Large intestine (tissue), 12 donors: ENCODE data around the gene DUSP6. TPM values are rescaled to one million over a fixed set of nuclear protein-coding genes. Genes with fewer than 3 reads are reported as not detected.

Experiments used
- DNase-seq, 2 donors: peaks; one replicate each; pipeline versions ENCODE4 v3.0.0 to v3.0.0-alpha.2; 2013
- H3K27ac ChIP-seq: one replicate; pipeline ENCODE4 v1.5.1; 2013; ENCODE audit warnings: low read length
- H3K27me3 ChIP-seq: 2 replicates; pipeline ENCODE4 v1.6.1; 2013; ENCODE audit warnings: low read length; ENCODE audit not compliant: control insufficient read depth, insufficient read depth
- H3K36me3 ChIP-seq: 2 replicates; pipeline ENCODE4 v1.6.1; 2013; ENCODE audit warnings: low read length; ENCODE audit not compliant: control insufficient read depth, insufficient read depth
- H3K4me1 ChIP-seq: one replicate; pipeline ENCODE4 v1.6.1; 2013; ENCODE audit warnings: low read length; ENCODE audit not compliant: control insufficient read depth, insufficient read depth
- H3K4me3 ChIP-seq: one replicate; pipeline ENCODE4 v1.5.1; 2013; ENCODE audit warnings: low read length
- H3K9me3 ChIP-seq: one replicate; pipeline ENCODE4 v1.6.1; 2013; ENCODE audit warnings: mild to moderate bottlenecking, low read depth, low read length, moderate library complexity; ENCODE audit not compliant: control insufficient read depth
- WGBS: methylation state at CpG from one replicate; pipeline ENCODE4 v1.1.5; 2013; ENCODE audit warnings: low lambda C conversion rate; ENCODE audit not compliant: insufficient coverage; 5-methylcytosine and 5-hydroxymethylcytosine counted together
- long read RNA-seq, 11 donors: transcript quantifications; one replicate each; lab custom pipeline, GENCODE V29; 2026
- polyA plus RNA-seq: library from polyadenylated mRNA; unstranded; fragments of 120-200 nt; gene quantifications from one replicate; pipeline ENCODE4 v1.2.1, GENCODE V29; 2013

The DUSP6 gene, protein sequence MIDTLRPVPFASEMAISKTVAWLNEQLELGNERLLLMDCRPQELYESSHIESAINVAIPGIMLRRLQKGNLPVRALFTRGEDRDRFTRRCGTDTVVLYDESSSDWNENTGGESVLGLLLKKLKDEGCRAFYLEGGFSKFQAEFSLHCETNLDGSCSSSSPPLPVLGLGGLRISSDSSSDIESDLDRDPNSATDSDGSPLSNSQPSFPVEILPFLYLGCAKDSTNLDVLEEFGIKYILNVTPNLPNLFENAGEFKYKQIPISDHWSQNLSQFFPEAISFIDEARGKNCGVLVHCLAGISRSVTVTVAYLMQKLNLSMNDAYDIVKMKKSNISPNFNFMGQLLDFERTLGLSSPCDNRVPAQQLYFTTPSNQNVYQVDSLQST
- polyA plus RNA-seq = 135 TPM
- long read RNA-seq, donor 1, full-length matches to known transcripts = 21 of 21 reads
- long read RNA-seq, donor 1, partial matches to known transcripts = 0 of 21 reads
- long read RNA-seq, donor 1, other reads (novel, unspliced or antisense) = 0 of 21 reads
- long read RNA-seq, donor 2, full-length matches to known transcripts = 48 of 53 reads
- long read RNA-seq, donor 2, partial matches to known transcripts = 5 of 53 reads
- long read RNA-seq, donor 2, other reads (novel, unspliced or antisense) = 0 of 53 reads
- long read RNA-seq, donor 3 = 0 reads
- long read RNA-seq, donor 4, partial matches to known transcripts = 0 of 2 reads
- long read RNA-seq, donor 4, other reads (novel, unspliced or antisense) = 0 of 2 reads
- long read RNA-seq, donor 5, full-length matches to known transcripts = 30 of 30 reads
- long read RNA-seq, donor 5, partial matches to known transcripts = 0 of 30 reads
- long read RNA-seq, donor 5, other reads (novel, unspliced or antisense) = 0 of 30 reads
- long read RNA-seq, donor 6, full-length matches to known transcripts = 54 of 54 reads
- long read RNA-seq, donor 6, partial matches to known transcripts = 0 of 54 reads
- long read RNA-seq, donor 6, other reads (novel, unspliced or antisense) = 0 of 54 reads
- long read RNA-seq, donor 7, full-length matches to known transcripts = 25 of 25 reads
- long read RNA-seq, donor 7, partial matches to known transcripts = 0 of 25 reads
- long read RNA-seq, donor 7, other reads (novel, unspliced or antisense) = 0 of 25 reads
- long read RNA-seq, donor 8, full-length matches to known transcripts = 62 of 73 reads
- long read RNA-seq, donor 8, partial matches to known transcripts = 11 of 73 reads
- long read RNA-seq, donor 8, other reads (novel, unspliced or antisense) = 0 of 73 reads
- long read RNA-seq, donor 9, full-length matches to known transcripts = 27 of 27 reads
- long read RNA-seq, donor 9, partial matches to known transcripts = 0 of 27 reads
- long read RNA-seq, donor 9, other reads (novel, unspliced or antisense) = 0 of 27 reads
- long read RNA-seq, donor 10, full-length matches to known transcripts = 62 of 67 reads
- long read RNA-seq, donor 10, partial matches to known transcripts = 5 of 67 reads
- long read RNA-seq, donor 10, other reads (novel, unspliced or antisense) = 0 of 67 reads
- long read RNA-seq, donor 11, full-length matches to known transcripts = 27 of 27 reads
- long read RNA-seq, donor 11, partial matches to known transcripts = 0 of 27 reads
- long read RNA-seq, donor 11, other reads (novel, unspliced or antisense) = 0 of 27 reads

- 0% methylated on average over 3 of the region's 34 CpGs for WGBS
- peak within 1 kb of the TSS; percentile 97 for H3K27ac ChIP-seq
- DNase-seq = peak; percentile 98 to 100
- H3K4me1 ChIP-seq = peaks cover 22% of the 10 kb centered on the region
- H3K36me3 ChIP-seq = peaks cover 8% of the 10 kb centered on the region
- H3K4me3 ChIP-seq = peak within 1 kb of the TSS; percentile 89
- H3K9me3 ChIP-seq = no peaks in the 10 kb centered on the region
- H3K27me3 ChIP-seq = no peaks in the 10 kb centered on the region
Measured at GRCh38 chr12:89352492-89353187, at the start of gene DUSP6. Gene DUSP6 (minus strand): TSS chr12:89352501. CDS start chr12:89352039, 462 bp downstream.

- Histone ChIP-seq H3K9me3 (no peaks in the 10 kb centered on the region), H3K27ac (peak overlapping the region; percentile 53), H3K4me3 (no peak overlapping the region), H3K36me3 (no peaks in the 10 kb centered on the region), H3K27me3 (no peaks in the 10 kb centered on the region), H3K4me1 (peaks cover 12% of the 10 kb centered on the region)
- WGBS = no CpG with 5 or more reads among the region's 3 CpGs
- DNase-seq = peak in 1 of 2 donors; percentile 84
Measured at GRCh38 chr12:89401433-89402058, 49.2 kb upstream of the DUSP6 start.

GRCh38 chr12:89400415-89400814 is 48.1 kb upstream of the DUSP6 start:
- WGBS = 67% methylated on average over 1 of the region's 6 CpGs
- Histone ChIP-seq H3K9me3 (no peaks in the 10 kb centered on the region), H3K27ac (peak overlapping the region; percentile 53), H3K4me1 (peaks cover 12% of the 10 kb centered on the region), H3K36me3 (no peaks in the 10 kb centered on the region), H3K27me3 (no peaks in the 10 kb centered on the region), H3K4me3 (no peak overlapping the region)
- no peak for DNase-seq

- H3K4me1 ChIP-seq = peaks cover 16% of the 10 kb centered on the region
- H3K27ac ChIP-seq = no peak overlapping the region
- 100% methylated on average over 1 of the region's 4 CpGs for WGBS
- no peak for DNase-seq
- H3K9me3 ChIP-seq = no peaks in the 10 kb centered on the region
- no peaks in the 10 kb centered on the region for H3K36me3 ChIP-seq
- H3K27me3 ChIP-seq = no peaks in the 10 kb centered on the region
- no peak overlapping the region for H3K4me3 ChIP-seq
Measured at GRCh38 chr12:89395712-89396111, 43.4 kb upstream of the DUSP6 start.

DNA sequence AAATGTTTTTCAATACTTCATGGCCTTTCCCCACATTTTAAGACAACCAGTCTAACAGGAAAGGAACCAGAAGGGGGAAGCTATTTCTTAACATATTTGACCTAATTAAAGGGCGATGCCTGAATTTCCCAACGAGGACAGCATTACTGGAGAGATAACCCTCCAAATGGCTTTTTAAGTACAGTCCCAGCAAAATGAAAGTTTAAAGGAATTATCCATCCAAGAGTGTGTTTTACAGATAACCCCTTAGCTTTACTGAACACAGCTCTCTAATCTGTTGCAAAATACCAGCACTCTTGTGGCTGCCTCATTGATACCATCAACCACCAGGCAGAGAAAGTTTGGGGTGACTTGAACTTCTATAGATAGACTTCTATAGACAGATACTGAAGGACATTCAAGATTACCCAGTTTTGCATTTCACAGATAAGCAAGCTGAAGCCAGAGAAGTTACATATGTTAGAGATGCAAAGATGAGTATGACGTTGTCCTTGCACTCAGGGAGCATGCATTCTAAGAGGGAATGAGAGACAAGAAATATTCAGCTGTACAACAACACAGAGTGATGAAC is 41.3 kb upstream of the DUSP6 start:
- DNase-seq = no peak
- WGBS = 70% methylated on average over 1 of the region's 3 CpGs
- H3K27ac ChIP-seq = no peak overlapping the region
- no peak overlapping the region for H3K4me3 ChIP-seq
- no peaks in the 10 kb centered on the region for H3K27me3 ChIP-seq
- no peaks in the 10 kb centered on the region for H3K36me3 ChIP-seq
- peaks cover 29% of the 10 kb centered on the region for H3K4me1 ChIP-seq
- H3K9me3 ChIP-seq = no peaks in the 10 kb centered on the region

DNA sequence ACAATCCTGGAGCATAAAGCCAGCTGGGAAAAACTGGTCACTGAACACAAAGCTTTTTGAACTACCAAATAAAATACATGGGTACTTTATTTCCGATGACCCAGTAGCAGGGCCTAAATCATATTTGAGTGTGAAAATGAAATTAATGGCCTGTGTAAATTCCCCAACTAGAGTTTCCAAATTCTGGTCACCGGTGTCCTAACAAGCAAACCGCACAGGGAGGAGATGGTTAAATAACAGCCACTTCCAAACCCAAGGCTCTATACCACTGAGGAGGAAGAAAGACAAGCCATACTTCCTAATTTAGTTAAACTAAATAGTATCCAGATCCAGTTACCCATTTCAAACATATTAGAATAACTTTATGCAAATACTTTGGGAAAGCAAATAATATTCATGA is 40.1 kb upstream of the DUSP6 start:
- Histone ChIP-seq H3K27ac (no peak overlapping the region), H3K27me3 (no peaks in the 10 kb centered on the region), H3K4me1 (peaks cover 30% of the 10 kb centered on the region), H3K4me3 (no peak overlapping the region), H3K9me3 (no peaks in the 10 kb centered on the region), H3K36me3 (no peaks in the 10 kb centered on the region)
- 100% methylated on average over 1 of the region's 3 CpGs for WGBS
- DNase-seq = no peak

DNA sequence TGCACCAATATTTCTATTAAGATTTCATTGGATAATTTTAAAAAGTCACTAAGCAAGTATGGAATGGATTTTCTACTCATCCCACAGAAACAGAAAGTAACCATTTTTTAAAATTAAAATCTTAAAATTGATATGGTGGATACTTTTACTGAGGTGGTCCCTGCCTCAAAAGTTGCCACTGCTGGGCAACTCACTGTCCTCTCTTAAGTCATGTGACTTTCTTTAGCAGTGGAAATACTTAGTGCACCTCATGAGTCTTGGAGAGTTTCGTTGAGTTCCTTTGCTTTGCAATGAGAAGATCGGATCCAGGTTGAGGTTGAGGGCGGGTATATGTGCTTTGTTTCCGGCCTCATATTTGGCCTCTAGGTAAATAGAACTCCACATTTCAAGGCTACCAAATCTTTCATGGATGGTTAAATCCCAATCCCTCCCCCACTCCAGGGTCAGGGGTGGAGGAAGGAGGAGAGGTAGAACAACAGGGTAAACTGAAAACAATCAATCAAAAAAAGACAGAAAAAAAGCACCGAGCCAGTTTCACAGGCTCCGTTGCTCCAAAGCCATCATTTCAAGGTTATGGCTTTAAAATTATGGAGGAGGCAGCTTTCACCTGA is 39.5 kb upstream of the DUSP6 start:
- no peaks in the 10 kb centered on the region for H3K27me3 ChIP-seq
- H3K4me3 ChIP-seq = no peak overlapping the region
- peaks cover 32% of the 10 kb centered on the region for H3K4me1 ChIP-seq
- DNase-seq = no peak
- H3K36me3 ChIP-seq = no peaks in the 10 kb centered on the region
- H3K27ac ChIP-seq = peak overlapping the region; percentile 77
- no peaks in the 10 kb centered on the region for H3K9me3 ChIP-seq
- no CpG with 5 or more reads among the region's 6 CpGs for WGBS

DNA sequence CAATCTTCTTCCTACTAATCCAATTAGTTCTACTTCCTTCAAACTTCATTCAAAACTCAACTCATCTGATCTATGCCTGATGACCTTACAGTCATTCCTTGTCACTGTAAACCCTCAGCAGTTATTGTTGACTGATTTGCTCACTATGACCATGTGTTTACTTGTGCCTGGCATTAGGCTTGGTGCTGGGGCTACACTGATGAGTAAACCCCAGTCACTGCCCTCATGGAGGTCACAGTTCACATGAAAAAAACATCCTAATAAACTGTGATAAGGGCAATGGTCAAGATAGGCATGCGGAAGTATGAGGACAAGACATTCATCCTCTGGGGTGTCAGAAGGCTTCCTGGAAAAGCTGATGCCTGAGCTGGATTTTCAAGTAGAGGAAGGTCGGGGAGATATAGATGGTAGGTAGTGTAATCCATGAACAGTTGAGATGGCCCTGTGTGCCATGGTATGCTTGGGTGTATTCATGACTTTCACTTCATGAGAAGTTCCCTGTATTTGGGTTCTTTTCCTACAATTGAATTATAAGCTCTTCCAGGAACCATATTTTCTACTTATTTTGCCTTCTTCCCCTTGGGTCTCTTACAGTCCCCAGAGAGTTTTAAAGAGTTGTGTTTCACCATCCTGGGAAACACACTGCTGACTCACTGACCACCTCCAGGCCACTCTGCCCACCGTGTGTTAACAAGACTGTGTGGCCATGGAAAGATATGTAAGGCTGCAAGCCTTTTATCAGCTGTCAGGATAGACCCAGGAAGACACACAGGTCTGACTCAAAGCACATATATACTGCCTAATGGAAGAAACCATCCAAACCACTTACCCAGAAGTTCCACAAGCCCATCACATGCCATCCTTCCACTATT is 38.7 kb upstream of the DUSP6 start:
- peak; percentile 63 to 83 for DNase-seq
- Histone ChIP-seq H3K4me1 (peaks cover 39% of the 10 kb centered on the region), H3K27ac (peak overlapping the region; percentile 77)

More for the DNA sequence above, 38.7 kb upstream of the DUSP6 start:
- no peaks in the 10 kb centered on the region for H3K9me3 ChIP-seq
- no peaks in the 10 kb centered on the region for H3K27me3 ChIP-seq
- no peaks in the 10 kb centered on the region for H3K36me3 ChIP-seq
- no CpG with 5 or more reads among the region's 3 CpGs for WGBS
- H3K4me3 ChIP-seq = no peak overlapping the region
